Neutrophil (primary cell): ENCODE results near the gene ANTXR1.

Experiments used
- H3K27ac ChIP-seq: fragments of 200-600 bp; sonication (generic); 2 replicates; pipeline ENCODE4 v1.5.1; 2016; ENCODE audit warnings: mild to moderate bottlenecking, moderate library complexity
- H3K27me3 ChIP-seq: fragments of 200-600 bp; sonication (generic); 2 replicates; pipeline ENCODE4 v1.6.0; 2016; ENCODE audit warnings: mild to moderate bottlenecking
- H3K36me3 ChIP-seq: fragments of 200-600 bp; sonication (generic); 2 replicates; pipeline ENCODE4 v1.5.1; 2017
- H3K4me1 ChIP-seq, 2 experiments: fragments of 200-600 bp in 1 of 2; sonication (generic) in 1 of 2; 1 replicate in 1 of 2; 2 replicates in 1 of 2; pipeline versions ENCODE4 v1.5.1 to v1.6.1; 2013 to 2016; ENCODE audit warnings: low read depth in 1 of 2, low read length in 1 of 2, mild to moderate bottlenecking in 1 of 2, moderate library complexity in 1 of 2; ENCODE audit not compliant: control insufficient read depth in 1 of 2, insufficient read depth in 1 of 2
- H3K4me3 ChIP-seq, 2 experiments: fragments of 200-600 bp in 1 of 2; sonication (generic) in 1 of 2; 1 replicate in 1 of 2; 2 replicates in 1 of 2; pipeline ENCODE4 v1.5.1; 2013 to 2016; ENCODE audit warnings: low read depth in 1 of 2, low read length in 1 of 2, mild to moderate bottlenecking in 1 of 2, moderate library complexity in 1 of 2
- H3K9me3 ChIP-seq: fragments of 200-600 bp; sonication (generic); 2 replicates; pipeline ENCODE4 v1.5.1; 2016
- TF ChIP-seq, protein P1 (sequence below): fragments of 200-600 bp; sonication (generic); IDR thresholded peaks from 2 replicates; pipeline ENCODE4 v1.5.1; 2016; ENCODE audit warnings: antibody characterized with exemption

ANTXR1 gene

GRCh38 chr2:69237070-69237670 is 224.2 kb downstream of the ANTXR1 start:
- no peaks in the 10 kb centered on the region for H3K9me3 ChIP-seq
- no peaks in the 10 kb centered on the region for H3K36me3 ChIP-seq
- H3K4me3 ChIP-seq, result no peak overlapping the region
- H3K27ac ChIP-seq, result no peak overlapping the region
- TF ChIP-seq, protein P1, sequence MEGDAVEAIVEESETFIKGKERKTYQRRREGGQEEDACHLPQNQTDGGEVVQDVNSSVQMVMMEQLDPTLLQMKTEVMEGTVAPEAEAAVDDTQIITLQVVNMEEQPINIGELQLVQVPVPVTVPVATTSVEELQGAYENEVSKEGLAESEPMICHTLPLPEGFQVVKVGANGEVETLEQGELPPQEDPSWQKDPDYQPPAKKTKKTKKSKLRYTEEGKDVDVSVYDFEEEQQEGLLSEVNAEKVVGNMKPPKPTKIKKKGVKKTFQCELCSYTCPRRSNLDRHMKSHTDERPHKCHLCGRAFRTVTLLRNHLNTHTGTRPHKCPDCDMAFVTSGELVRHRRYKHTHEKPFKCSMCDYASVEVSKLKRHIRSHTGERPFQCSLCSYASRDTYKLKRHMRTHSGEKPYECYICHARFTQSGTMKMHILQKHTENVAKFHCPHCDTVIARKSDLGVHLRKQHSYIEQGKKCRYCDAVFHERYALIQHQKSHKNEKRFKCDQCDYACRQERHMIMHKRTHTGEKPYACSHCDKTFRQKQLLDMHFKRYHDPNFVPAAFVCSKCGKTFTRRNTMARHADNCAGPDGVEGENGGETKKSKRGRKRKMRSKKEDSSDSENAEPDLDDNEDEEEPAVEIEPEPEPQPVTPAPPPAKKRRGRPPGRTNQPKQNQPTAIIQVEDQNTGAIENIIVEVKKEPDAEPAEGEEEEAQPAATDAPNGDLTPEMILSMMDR, result no peak
- no peaks in the 10 kb centered on the region for H3K27me3 ChIP-seq
- H3K4me1 ChIP-seq, result no peaks in the 10 kb centered on the region

- Histone ChIP-seq H3K36me3 (no peaks in the 10 kb centered on the region), H3K27ac (no peak overlapping the region), H3K4me3 (no peak overlapping the region), H3K9me3 (no peaks in the 10 kb centered on the region), H3K27me3 (no peaks in the 10 kb centered on the region), H3K4me1 (no peaks in the 10 kb centered on the region)
- TF ChIP-seq, protein P1, result no peak
Observed at GRCh38 chr2:69238449-69239031, 225.6 kb downstream of the ANTXR1 start.

- Histone ChIP-seq H3K27ac (no peak overlapping the region), H3K4me3 (no peak overlapping the region), H3K4me1 (no peaks in the 10 kb centered on the region), H3K36me3 (no peaks in the 10 kb centered on the region), H3K9me3 (no peaks in the 10 kb centered on the region), H3K27me3 (no peaks in the 10 kb centered on the region)
- TF ChIP-seq, protein P1, result no peak
Observed at GRCh38 chr2:69241093-69241492, 228.1 kb downstream of the ANTXR1 start.

DNA sequence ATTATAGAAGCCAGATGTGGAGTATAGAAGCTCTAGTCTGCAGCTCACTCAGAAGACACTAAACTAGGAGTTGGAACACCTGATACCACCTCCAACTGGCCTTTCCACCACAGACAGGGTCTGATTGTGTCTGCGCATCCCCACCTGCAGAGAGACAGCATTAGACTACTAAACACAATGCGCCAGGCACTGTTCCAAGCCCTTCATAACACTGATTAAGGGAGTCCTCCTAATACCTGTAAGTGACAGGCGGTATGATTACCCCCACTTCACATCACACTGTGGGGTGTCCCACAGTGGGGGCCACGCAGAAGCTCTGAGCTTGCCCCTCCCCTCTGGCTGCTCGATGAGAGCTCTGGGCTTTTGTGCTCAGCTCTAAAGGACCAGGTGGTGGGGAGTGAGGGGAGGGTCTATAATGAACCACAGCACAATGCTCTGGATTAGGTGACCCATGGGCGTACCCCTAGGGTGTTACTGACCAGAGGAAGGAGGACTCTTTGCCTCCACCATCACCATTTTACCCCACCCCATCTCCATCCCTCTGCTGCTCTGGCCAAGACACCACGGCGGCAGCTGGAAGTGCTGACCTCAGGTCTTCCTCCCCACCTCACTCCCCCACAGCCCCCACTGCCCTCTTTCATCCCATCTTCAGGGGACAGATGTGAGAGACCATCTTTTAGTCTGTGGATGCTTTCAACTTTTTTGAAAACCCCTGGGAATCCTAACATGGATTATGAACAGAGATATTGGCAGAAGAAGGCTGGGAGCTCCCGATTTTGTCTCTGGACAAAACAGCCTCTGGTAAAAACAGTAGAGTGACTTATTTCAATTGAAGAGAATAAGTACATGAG is 228.9 kb downstream of the ANTXR1 start:
- H3K27ac ChIP-seq, result no peak overlapping the region
- no peaks in the 10 kb centered on the region for H3K27me3 ChIP-seq
- H3K9me3 ChIP-seq, result no peaks in the 10 kb centered on the region
- H3K4me1 ChIP-seq, result no peaks in the 10 kb centered on the region
- no peak overlapping the region for H3K4me3 ChIP-seq
- H3K36me3 ChIP-seq, result no peaks in the 10 kb centered on the region
- TF ChIP-seq, protein P1, result no peak

DNA sequence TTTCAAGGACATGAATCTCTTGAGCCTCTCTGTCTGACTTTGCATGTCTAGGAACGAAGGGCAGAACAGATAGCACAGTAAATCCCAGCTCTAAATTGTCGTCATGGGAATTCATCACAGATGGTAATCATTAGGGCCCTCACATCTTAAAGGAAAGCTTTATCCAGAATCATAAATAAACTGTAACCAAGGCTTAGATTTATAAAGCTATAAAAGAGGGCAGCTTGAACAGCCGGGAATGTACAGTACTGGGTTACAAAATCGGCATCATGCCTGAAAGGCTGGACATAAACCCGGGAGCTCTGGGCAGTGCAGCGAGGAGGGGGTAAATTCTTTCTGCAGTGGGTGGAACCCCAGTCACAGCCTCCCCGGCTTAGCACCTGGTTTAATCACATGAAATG is 229.7 kb downstream of the ANTXR1 start:
- Histone ChIP-seq H3K27ac (no peak overlapping the region), H3K27me3 (no peaks in the 10 kb centered on the region), H3K4me1 (no peaks in the 10 kb centered on the region), H3K36me3 (no peaks in the 10 kb centered on the region), H3K4me3 (no peak overlapping the region), H3K9me3 (no peaks in the 10 kb centered on the region)
- TF ChIP-seq, protein P1, result no peak
